BLaER1 treated with 17β-estradiol and CSF1 and Interleukin-3, amounts not matched to agents 10 nM and 100 nM (cell line): ENCODE measurements around the gene TMEM116.
"Not testable (repeated sequence)": the region's sequence is repeated elsewhere in the genome, so short reads cannot be mapped to it uniquely, and the experiment has no call there.

Source experiments
- H3K27ac ChIP-seq, 11 experiments: shearing (Covaris generic); formaldehyde crosslinking; 2 replicates each; pipeline ENCODE4 v1.8.1; 2022
- H3K27me3 ChIP-seq, 11 experiments: shearing (Covaris generic); formaldehyde crosslinking; 2 replicates each; pipeline ENCODE4 v1.8.1; 2022
- H3K36me3 ChIP-seq, 11 experiments: shearing (Covaris generic); formaldehyde crosslinking; 2 replicates each; pipeline ENCODE4 v1.8.1; 2022
- H3K4me1 ChIP-seq, 10 experiments: shearing (Covaris generic); formaldehyde crosslinking; 2 replicates each; pipeline ENCODE4 v1.8.1; 2022
- H3K4me2 ChIP-seq, 11 experiments: shearing (Covaris generic); formaldehyde crosslinking; 2 replicates each; pipeline ENCODE4 v1.8.1; 2022
- H3K4me3 ChIP-seq, 10 experiments: shearing (Covaris generic); formaldehyde crosslinking; 2 replicates each; pipeline ENCODE4 v1.8.1; 2022
- H3K9ac ChIP-seq, 11 experiments: shearing (Covaris generic); formaldehyde crosslinking; 2 replicates each; pipeline ENCODE4 v1.8.1; 2022
- H3K9me3 ChIP-seq, 11 experiments: shearing (Covaris generic); formaldehyde crosslinking; replicated peaks in 1 of 11; 2 replicates each; pipeline ENCODE4 v1.8.1; 2022
- H4K20me1 ChIP-seq, 11 experiments: shearing (Covaris generic); formaldehyde crosslinking; 2 replicates each; pipeline ENCODE4 v1.8.1; 2022
- Cebpa-rat ChIP-seq, 11 experiments: shearing (Covaris generic); IDR thresholded peaks; 2 replicates each; pipeline ENCODE4 v1.8.1; 2022

TMEM116 gene

GRCh38 chr12:112005419-112006395 is 7.3 kb downstream of the TMEM116 start:
- Histone ChIP-seq H3K9ac (no peak overlapping the region), H3K27ac (peak overlapping the region in 2 of 11 experiments; percentile 10 to 48; a peak in 3 of 22 replicates), H3K36me3 (peaks cover 0 to 7% (median 5%) of the 10 kb centered on the region in 11 experiments; a peak in 8 of 22 replicates), H3K9me3 (peaks cover 0 to 7% (median 4%) of the 10 kb centered on the region in 11 experiments; a peak in 12 of 22 replicates), H3K27me3 (peaks cover 0 to 97% (median 0%) of the 10 kb centered on the region in 11 experiments; a peak in 8 of 22 replicates), H4K20me1 (peaks cover 0 to 20% (median 0%) of the 10 kb centered on the region in 11 experiments; a peak in 6 of 22 replicates), H3K4me2 (peak overlapping the region; percentile 33 to 79 (median 62)), H3K4me1 (peaks cover 29 to 74% (median 57%) of the 10 kb centered on the region in 10 experiments), H3K4me3 (no peak overlapping the region)
- no peak for TF ChIP-seq Cebpa-rat (IDR thresholded peaks at IDR 0.05)

GRCh38 chr12:112004041-112004440 is 8.9 kb downstream of the TMEM116 start:
- no peak overlapping the region for H3K9ac ChIP-seq
- H3K4me3 ChIP-seq = no peak overlapping the region
- no peaks in the 10 kb centered on the region; a peak in 1 of 22 replicates for H3K36me3 ChIP-seq
- H3K9me3 ChIP-seq = no peaks in the 10 kb centered on the region
- no peak overlapping the region for H3K4me2 ChIP-seq
- no peak for TF ChIP-seq Cebpa-rat (IDR thresholded peaks at IDR 0.05)
- no peak overlapping the region for H3K27ac ChIP-seq
- H3K27me3 ChIP-seq = peaks cover 0 to 98% (median 0%) of the 10 kb centered on the region in 11 experiments; a peak in 8 of 22 replicates
- peaks cover 31 to 82% (median 67%) of the 10 kb centered on the region in 10 experiments for H3K4me1 ChIP-seq
- H4K20me1 ChIP-seq = peaks cover 0 to 23% (median 0%) of the 10 kb centered on the region in 11 experiments; a peak in 6 of 22 replicates

- peak overlapping the region; percentile 62 to 85 (median 78); a peak in 21 of 22 replicates for H3K4me2 ChIP-seq
- TF ChIP-seq Cebpa-rat (IDR thresholded peaks at IDR 0.05) = no peak
- peaks cover 0 to 23% (median 0%) of the 10 kb centered on the region in 11 experiments; a peak in 6 of 22 replicates for H4K20me1 ChIP-seq
- no peaks in the 10 kb centered on the region for H3K9me3 ChIP-seq
- H3K4me1 ChIP-seq = peaks cover 31 to 81% (median 56%) of the 10 kb centered on the region in 10 experiments
- no peak overlapping the region for H3K4me3 ChIP-seq
- H3K9ac ChIP-seq = peak overlapping the region in 1 of 11 experiments; percentile 25; a peak in 2 of 22 replicates
- peak overlapping the region in 1 of 11 experiments; percentile 50; a peak in 2 of 22 replicates for H3K27ac ChIP-seq
- peaks cover 0 to 98% (median 0%) of the 10 kb centered on the region in 11 experiments; a peak in 8 of 22 replicates for H3K27me3 ChIP-seq
- H3K36me3 ChIP-seq = no peaks in the 10 kb centered on the region; a peak in 1 of 22 replicates
Observed at GRCh38 chr12:112001576-112001975, 11.4 kb downstream of the TMEM116 start.

- H3K4me3 ChIP-seq = no peak overlapping the region; a peak in 1 of 20 replicates
- peak overlapping the region in 10 of 11 experiments; percentile 0 to 85 (median 78); a peak in 17 of 22 replicates for H3K4me2 ChIP-seq
- TF ChIP-seq Cebpa-rat (IDR thresholded peaks at IDR 0.05) = no peak
- no peak overlapping the region for H3K27ac ChIP-seq
- H3K4me1 ChIP-seq = peaks cover 26 to 81% (median 55%) of the 10 kb centered on the region in 10 experiments
- H3K36me3 ChIP-seq = no peaks in the 10 kb centered on the region; a peak in 1 of 22 replicates
- peak overlapping the region in 3 of 11 experiments; percentile 7 to 40 (median 25); a peak in 2 of 22 replicates for H3K9ac ChIP-seq
- peaks cover 0 to 97% (median 0%) of the 10 kb centered on the region in 11 experiments; a peak in 8 of 22 replicates for H3K27me3 ChIP-seq
- no peaks in the 10 kb centered on the region for H3K9me3 ChIP-seq
- peaks cover 0 to 20% (median 0%) of the 10 kb centered on the region in 11 experiments; a peak in 6 of 22 replicates for H4K20me1 ChIP-seq
Observed at GRCh38 chr12:112000820-112001219, 12.1 kb downstream of the TMEM116 start.

GRCh38 chr12:111999129-111999528 is 13.8 kb downstream of the TMEM116 start:
- Histone ChIP-seq H3K27me3 (peaks cover 0 to 94% (median 0%) of the 10 kb centered on the region in 11 experiments; a peak in 8 of 22 replicates), H3K4me1 (peaks cover 32 to 85% (median 65%) of the 10 kb centered on the region in 10 experiments), H4K20me1 (peaks cover 0 to 23% (median 0%) of the 10 kb centered on the region in 11 experiments; a peak in 6 of 22 replicates), H3K4me2 (peak overlapping the region in 4 of 11 experiments; percentile 11 to 40 (median 22); a peak in 4 of 22 replicates)
- H3K9ac ChIP-seq, H3K4me3 ChIP-seq, H3K36me3 ChIP-seq, H3K27ac ChIP-seq, H3K9me3 ChIP-seq: not testable (repeated sequence)

GRCh38 chr12:111998015-111998414 is 14.9 kb downstream of the TMEM116 start:
- H3K9ac ChIP-seq = no peak overlapping the region
- peak overlapping the region in 3 of 11 experiments; percentile 0 to 42 (median 19); a peak in 4 of 22 replicates for H3K4me2 ChIP-seq
- H3K27me3 ChIP-seq = peaks cover 0 to 94% (median 0%) of the 10 kb centered on the region in 11 experiments; a peak in 8 of 22 replicates
- peaks cover 0 to 33% (median 0%) of the 10 kb centered on the region in 11 experiments; a peak in 6 of 22 replicates for H4K20me1 ChIP-seq
- peaks cover 43 to 96% (median 75%) of the 10 kb centered on the region in 10 experiments for H3K4me1 ChIP-seq
- H3K9me3 ChIP-seq = no peaks in the 10 kb centered on the region; a peak in 1 of 22 replicates
- no peak for TF ChIP-seq Cebpa-rat (IDR thresholded peaks at IDR 0.05)
- no peak overlapping the region for H3K27ac ChIP-seq
- H3K4me3 ChIP-seq = no peak overlapping the region
- H3K36me3 ChIP-seq = no peaks in the 10 kb centered on the region

GRCh38 chr12:111997300-111997699 is 15.7 kb downstream of the TMEM116 start:
- no peak overlapping the region for H3K9ac ChIP-seq
- peaks cover 0 to 31% (median 0%) of the 10 kb centered on the region in 11 experiments; a peak in 6 of 22 replicates for H4K20me1 ChIP-seq
- peaks cover 47 to 97% (median 76%) of the 10 kb centered on the region in 10 experiments for H3K4me1 ChIP-seq
- no peak overlapping the region for H3K4me3 ChIP-seq
- H3K36me3 ChIP-seq = no peaks in the 10 kb centered on the region
- H3K9me3 ChIP-seq = no peaks in the 10 kb centered on the region; a peak in 1 of 22 replicates
- H3K27ac ChIP-seq = no peak overlapping the region
- TF ChIP-seq Cebpa-rat (IDR thresholded peaks at IDR 0.05) = no peak
- peaks cover 0 to 95% (median 0%) of the 10 kb centered on the region in 11 experiments; a peak in 8 of 22 replicates for H3K27me3 ChIP-seq
- peak overlapping the region in 7 of 11 experiments; percentile 31 to 96 (median 58); a peak in 14 of 22 replicates for H3K4me2 ChIP-seq

GRCh38 chr12:111995782-111996480 is 17.0 kb downstream of the TMEM116 start:
- H3K36me3 ChIP-seq = no peaks in the 10 kb centered on the region
- H3K4me3 ChIP-seq = no peak overlapping the region
- H3K9ac ChIP-seq = peak overlapping the region in 3 of 11 experiments; percentile 37 to 72 (median 58); a peak in 1 of 22 replicates
- H3K27me3 ChIP-seq = peaks cover 0 to 92% (median 0%) of the 10 kb centered on the region in 11 experiments; a peak in 8 of 22 replicates
- H3K27ac ChIP-seq = peak overlapping the region in 6 of 11 experiments; percentile 53 to 78 (median 70); a peak in 8 of 22 replicates
- H3K4me1 ChIP-seq = peaks cover 42 to 94% (median 72%) of the 10 kb centered on the region in 10 experiments
- H3K4me2 ChIP-seq = peak overlapping the region in 10 of 11 experiments; percentile 85 to 99 (median 92); a peak in 17 of 22 replicates
- peak in 1 of 11 experiments; percentile 11; a peak in 1 of 22 replicates for TF ChIP-seq Cebpa-rat (IDR thresholded peaks at IDR 0.05)
- no peaks in the 10 kb centered on the region; a peak in 1 of 22 replicates for H3K9me3 ChIP-seq
- peaks cover 0 to 21% (median 0%) of the 10 kb centered on the region in 11 experiments; a peak in 5 of 22 replicates for H4K20me1 ChIP-seq
